G401.6 (cell line): ENCODE measurements around the gene SLC10A7.

Experiments used
- FAIRE-seq: peaks from 2 replicates; lab custom pipeline; 2012; peaks lifted over from hg19 to GRCh38; lab: Jason Lieb, UNC

SLC10A7 gene

DNA sequence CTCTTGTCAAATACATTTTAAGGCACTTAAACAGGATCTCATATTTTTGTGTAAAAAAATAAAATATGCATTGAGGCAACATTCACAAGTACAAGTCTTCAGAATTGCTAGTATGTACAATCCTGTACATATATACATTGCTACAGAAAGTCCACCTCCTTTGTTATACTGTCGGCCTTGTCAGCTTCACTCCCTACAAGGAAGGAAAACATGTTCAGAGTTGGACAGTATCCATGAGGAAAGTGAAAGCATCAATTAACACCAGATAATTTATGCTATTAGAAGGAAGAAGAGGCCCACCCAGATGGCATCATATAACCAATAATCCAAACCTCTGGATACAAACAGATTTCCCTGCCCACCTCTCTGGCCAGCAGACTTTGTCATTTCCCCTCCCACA lies 265.4 kb downstream of the SLC10A7 start:
- no peak for FAIRE-seq

DNA sequence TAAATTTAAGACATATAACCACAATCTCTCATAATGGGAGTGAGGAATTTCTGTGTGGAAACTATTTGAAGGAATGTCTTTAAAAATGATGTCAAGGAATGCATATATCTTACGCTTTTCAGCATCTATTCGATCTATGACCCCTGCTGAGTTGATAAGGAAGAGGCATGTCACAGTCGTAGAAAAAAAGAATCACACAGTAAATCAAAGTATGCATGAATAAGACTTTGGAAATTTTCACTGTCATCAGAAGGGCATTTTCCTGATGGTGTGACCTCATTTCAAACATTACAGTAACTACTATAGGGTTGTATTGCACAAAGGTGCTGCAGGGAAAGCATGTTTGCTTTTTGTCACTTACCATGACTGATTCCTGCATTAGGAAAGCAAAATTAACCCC lies 265.9 kb downstream of the SLC10A7 start:
- FAIRE-seq: no peak

DNA sequence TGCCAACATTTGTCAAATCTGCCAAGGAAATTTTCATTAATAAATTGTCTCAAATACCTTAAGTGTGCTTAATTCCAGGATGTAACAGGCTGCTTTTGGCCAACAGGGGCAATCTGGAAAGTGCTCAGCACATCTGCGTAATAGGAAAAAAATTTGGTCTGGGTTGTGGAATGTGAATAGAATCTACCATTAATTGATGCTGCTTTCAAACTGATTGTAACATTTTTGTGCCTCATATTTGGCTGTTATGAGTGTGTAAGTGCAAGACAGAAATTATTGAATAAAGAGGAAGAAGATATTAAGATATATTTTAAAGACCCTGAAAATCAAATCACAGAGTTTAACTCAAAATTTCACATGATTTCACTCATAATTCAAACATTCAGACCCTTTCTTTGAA lies 266.3 kb downstream of the SLC10A7 start:
- FAIRE-seq: no peak

DNA sequence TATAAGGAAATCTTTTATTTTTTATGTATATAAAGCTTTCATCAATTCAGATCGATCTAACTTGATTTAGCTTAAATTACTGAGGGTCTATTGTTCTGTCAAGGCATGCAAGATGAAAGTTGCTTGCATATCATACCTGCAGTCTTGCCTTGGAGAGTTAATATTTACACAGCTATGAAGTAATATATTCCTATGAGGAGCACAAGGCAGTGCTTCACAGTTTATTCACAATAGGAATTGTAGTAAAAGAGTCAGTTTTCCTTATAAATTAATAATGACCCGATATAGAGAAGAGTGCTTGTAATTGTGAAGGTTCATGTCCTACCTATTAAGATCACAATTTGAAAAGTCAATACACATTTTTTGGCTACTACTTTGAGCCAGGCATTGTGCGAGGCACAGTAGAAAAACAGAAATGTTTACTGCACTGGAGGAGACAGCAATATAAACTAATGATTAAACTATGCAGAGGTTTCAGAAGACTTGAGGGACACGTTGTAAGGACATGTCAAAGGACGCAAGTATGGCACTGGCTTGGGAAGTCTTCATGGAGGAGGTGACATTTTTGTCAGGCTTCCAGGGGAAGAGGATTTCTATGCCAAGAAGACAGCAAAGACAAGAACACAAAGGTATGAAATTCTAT lies 268.6 kb downstream of the SLC10A7 start:
- no peak for FAIRE-seq

DNA sequence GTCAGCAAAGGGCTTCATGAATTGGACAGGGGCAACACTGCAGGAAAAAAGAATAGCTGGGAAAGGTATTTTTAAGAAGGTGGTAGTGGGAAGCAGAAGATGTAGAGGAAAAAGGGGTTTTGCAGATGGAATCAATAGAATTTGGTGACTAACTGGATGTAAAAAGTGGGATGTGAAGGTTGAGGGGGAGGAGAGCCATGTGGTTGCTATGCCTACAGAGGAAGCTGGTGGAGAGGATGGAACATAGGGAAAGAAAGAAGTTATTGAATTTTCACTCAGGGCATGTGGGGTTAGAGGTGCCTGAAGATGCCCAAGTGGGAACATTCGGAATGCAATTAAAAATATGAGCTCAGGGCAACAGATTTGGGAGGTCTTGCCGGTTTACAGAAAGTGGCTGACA lies 274.4 kb downstream of the SLC10A7 start:
- FAIRE-seq: no peak

DNA sequence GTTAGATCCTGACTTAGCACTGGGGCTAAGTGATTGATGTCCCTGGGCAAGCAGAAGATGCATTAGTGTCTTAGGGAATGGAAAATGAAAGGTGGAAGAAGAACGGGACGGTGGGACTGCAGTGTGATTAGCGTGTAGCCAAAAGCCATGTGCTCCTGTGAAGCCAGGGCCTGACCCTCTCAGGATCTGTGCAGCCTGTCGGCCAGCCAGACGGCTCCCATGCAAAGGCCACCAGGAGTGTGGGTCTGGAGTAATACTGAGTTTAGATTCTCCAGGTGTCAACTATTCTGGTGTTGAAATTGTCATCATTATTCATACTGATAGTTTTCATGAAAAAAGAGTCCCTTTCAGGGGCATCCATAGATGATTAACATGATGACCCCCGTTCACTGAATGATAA lies 275.4 kb downstream of the SLC10A7 start:
- FAIRE-seq: no peak

DNA sequence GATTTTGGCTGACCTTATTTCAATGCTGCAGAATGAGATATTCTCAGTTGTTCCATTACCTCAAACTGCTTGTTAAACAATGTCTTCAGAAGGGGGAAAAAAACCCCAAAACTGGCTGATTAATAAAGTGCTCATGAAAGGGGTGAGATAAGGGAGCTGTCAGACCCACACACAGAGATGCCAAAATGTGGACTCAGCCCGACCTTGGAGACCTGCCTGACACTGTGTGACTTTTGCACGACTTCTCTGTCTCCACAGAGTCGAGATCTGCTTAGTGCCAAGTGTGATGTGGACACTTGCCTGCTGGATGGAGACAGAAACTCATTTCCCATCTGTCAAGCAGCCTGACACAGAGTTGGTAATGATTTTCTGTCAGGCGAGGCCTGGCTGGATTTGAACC lies 275.9 kb downstream of the SLC10A7 start:
- no peak for FAIRE-seq

DNA sequence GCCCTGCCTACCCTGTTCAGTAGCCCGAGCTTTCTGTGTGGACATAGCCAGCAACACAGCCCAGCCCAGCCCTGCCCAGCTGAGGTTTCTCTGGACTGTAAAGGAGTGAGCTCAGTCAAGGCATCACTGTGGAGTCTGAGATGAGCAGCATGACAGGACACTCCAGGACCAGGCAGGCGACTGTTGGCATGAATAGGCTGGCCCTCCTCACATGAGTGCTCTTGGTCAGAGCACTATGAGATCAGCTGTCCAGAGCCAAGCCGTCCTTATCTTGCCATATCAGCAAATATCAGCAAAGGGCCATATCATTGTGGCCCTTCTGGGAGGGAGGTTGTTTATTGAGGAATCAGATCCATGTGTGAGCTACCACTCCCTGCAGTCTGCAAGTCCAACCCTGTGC lies 276.5 kb downstream of the SLC10A7 start:
- no peak for FAIRE-seq

DNA sequence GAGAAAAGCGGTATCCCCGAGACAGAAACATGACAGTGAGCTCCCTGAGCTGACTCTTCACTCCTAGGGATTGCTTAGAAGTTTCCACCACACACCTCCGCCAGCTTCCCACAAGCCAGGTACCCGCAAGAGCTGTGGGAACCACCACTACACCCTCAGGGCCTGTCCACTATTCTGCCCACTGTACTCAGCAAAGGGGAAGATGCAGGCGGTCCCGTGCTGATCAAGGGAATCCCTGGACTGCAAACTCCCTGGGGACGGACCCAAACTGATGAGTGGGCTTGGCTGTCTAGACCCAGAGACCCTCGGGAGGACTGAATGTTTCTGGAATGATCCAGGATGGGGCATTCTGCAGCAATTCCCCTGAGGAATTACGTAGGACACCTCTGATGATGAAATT lies 277.2 kb downstream of the SLC10A7 start:
- FAIRE-seq: no peak

DNA sequence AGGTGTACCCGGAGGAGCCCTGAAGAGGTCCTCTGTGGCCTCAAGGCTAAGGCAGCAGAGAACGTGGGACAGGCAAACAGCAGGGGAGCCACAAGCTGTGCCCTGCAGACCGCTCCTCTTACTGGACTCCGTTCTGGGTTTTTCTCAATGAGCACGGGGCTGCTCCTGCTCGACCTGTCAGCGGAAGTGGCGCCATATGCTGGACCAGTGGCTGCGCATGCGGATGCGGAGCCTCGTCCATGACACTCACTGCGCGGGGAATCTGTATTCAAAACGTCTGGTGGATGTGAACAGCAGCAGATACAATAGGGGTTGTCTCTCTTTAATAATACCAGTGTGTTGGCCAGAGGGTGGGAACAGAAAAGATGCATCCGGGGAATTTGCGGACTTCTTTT lies 277.9 kb downstream of the SLC10A7 start:
- no peak for FAIRE-seq

DNA sequence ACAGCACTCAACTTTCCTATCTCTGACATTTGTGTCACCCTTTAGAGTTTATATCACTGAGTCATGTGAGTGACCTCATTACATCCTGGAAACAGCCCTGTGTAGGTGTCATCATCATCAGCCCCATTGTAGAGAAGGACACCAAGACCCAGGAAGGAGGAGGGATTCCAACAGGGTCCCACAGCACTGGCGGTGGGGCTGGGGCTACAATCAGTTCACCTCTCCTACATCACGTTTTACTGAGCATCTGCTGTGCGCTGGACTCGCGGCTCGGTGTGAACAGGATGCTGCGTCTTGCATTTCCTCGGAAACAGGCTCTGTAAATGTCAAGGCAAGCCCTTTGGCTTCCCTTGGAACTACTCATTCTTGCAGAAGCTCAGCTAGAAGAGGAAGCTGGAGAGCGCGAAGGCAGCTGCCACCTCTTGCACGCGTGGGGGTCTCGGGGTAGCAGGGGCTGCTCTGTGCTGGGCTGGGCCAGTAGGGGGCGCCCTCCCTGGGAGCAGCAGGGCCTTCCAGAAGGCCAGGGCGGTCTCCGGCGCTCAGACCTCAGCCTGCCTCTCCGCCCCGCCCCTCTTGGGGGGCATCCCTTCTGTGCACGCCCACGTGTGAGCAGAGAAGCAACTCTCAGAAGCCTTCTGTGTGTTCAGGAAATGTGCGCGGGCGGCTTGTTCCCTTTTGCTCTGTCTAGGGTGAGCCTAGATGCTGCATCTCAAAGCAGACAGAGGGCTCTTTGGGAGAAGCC lies 278.4 kb downstream of the SLC10A7 start:
- no peak for FAIRE-seq

DNA sequence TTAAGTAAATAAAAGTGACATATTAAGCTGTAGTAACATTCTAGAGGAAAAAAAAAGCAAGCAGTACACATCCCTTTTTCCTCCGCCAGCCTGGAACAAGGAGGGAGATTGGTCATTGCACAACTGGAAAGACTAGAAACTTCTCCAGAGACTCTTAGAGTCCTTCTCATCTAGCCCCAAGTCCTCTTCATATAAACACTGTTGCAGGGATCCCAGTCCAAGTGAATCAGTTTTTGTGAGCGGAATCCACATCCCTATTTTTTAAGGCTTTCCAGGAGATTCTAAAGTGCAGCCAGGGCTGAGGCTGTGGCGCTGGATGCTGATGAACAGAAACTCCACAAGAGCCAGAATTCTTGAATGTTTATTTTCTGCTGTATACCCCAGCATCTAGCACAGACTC lies 283.6 kb downstream of the SLC10A7 start:
- FAIRE-seq: no peak

DNA sequence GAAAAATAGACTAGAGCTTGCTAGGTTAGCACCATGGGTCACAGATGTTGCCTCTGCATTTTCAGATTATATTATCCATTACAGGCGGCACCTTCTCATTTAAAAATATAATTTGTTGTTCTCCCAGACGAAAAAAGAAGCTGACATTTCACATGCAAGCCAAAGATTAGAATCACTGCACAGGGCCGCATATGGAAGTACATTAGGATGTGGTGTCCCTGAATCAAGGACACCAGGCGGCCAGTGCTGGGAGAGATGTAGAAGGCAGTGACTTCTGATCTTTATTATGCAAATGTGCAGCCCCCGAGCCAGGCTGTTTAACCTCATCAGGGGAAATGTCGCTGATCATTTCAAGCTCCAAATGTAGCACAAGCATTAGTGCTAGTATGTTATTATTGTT lies 284.6 kb downstream of the SLC10A7 start:
- no peak for FAIRE-seq

DNA sequence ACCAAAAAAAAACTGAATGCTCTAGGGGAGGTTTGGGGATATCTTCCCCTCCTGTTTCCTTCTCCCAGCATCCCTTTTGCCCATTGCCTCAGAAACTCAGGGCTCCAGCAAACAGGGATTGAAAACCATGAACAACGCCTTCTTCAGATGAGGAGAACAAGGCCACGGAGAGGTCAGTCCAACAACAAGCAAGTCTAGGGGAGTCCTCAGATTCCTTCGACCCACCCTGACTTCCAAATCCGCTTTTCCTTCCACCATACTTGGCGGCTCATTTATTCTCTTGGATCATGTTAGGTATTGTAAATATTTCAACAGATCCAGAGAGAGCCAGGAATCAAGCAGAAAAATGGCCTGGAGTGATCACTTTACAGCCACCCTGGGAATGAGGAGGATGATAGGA lies 285.5 kb downstream of the SLC10A7 start:
- FAIRE-seq: no peak

DNA sequence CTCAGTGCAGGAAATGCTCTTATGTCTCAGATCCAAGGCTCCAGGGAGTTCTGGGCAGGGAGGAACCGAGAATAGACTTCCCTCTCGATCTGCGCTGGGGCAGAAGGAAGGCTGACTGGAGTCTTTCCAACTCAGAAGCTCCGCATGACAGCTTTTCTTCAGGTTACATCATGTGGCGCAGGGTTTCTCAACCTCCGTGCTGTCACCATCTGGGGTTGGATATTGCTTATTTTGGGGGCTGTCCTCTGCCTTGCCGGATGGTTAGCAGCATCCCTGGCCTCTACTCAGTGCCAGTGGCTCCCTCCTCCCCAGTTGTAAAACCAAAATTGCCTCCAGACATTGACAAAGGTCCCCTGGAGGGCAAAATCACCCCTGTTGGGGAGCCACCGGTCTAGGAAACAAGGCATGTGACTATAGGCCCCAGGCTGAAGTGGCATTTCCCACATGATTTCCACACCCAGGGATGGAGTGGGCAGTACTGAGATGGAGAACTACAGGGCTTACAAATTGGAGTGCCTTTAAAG lies 286.0 kb downstream of the SLC10A7 start:
- no peak for FAIRE-seq

DNA sequence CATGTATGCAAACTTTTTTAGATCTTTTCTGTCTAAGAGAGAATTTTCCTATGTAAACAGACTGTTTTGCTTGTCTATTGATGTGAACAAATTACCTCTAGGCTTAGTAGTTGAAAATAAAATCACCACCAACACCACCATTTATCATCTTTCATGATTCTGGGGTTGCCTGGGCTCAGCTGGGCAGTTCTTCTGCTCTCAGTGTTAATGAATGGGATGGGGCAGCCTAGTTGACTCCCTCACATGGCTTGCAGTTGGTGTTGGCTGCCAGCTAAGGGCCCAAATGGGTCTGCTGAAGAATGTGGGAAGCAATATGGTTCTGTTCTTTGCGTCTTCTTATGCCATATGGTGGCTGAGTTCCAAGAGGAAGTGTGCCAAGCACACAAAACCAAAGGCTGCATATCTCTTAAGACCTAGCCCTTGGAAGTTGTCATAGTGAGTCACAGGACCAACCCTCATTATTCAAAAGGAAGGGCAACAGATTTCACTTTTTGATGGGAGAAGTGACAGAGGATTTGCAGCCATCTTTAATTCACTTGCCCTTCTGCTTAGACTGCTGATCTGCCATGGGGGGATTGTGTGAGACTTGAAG lies 289.5 kb downstream of the SLC10A7 start:
- FAIRE-seq: no peak

DNA sequence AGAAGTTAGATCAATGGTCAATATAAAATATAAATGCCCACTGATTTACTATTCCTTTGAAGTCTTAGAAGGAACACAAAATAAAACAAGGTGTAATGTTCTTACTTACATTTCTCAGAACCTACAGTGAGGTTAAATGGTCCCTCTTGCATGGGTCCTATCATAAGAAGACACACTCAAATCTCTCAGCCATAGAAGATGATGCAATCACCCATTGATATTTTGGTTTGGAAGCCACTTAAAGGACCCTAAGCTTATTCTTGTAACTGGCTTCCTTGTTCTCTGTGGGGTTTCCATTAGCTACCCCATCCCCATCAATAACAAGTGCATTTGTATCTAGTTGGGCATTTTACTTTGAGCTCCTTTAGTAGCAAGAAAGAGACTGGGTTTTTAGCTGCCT lies 292.3 kb downstream of the SLC10A7 start:
- no peak for FAIRE-seq

DNA sequence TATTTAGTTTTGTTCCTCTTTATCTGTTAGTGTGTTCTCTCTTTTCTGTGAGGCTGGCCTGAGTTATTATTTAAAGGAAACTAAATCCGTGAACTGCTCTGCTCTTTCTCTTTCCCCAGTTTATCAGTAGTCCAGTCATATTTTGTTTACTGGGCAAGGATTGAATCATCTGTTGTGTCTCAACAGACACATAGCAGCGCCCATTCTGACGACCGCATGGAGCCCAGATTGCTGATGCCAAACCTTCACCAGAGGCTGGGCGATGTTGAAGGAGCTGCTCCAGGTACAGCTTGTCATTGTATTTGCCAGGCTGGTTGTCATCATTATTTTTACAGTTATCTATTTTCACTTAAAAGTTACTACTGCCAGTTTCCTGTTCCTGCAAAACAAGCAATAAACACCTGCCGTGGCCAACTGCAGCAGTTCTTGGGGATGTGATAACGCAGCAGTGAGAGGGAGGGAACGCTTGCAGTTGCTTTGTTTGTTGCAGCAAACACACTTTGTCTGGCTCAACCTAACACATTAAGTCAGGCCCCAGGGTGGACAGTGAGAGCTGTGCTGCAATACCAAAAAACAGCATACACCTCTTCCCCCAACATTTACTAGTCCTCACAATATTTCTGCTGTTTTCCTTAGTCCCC lies 297.3 kb downstream of the SLC10A7 start:
- FAIRE-seq: no peak

DNA sequence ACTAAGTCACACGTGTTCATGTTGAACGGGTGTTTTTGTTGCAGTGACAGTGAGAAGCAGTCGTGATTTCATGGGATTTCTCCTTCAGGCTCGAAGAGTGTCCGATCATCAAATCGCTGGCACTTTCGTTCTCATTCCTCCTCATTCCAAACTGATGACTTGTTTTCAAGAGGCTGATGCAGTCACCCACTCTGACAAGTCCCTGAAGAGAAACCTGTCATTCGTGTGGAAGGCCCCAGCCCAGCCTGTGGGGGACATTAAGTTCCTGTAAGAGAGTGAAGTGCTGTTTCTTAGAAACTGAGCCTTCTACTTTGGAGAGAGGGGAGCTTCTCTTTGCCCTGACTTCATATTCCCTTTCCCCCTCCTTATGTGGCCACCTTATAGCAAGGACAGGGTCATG lies 299.4 kb downstream of the SLC10A7 start:
- no peak for FAIRE-seq

DNA sequence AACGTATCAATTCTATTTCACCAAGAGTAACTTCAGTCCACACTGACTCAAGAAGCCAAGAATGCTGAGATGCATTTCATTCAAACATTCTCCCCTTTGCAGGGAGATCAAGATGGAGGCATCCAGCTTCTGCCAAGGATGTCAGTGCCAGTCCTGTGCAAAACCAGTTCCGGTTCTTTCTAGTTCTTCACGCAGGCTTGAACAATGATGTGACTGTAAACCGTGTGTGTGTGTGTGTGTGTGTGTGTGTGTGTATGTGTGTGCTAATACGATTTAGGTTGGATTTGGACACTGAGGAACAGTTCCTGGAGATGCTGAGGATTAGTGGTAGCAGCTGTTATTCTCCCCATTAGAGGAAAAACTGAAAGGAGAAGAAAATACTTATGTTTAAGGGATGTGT lies 307.5 kb downstream of the SLC10A7 start, which contains the start of gene REELD1:
REELD1 (plus strand) TSS at position 301 of the 400 bp plus-strand sequence. CDS start 2,415 bp downstream, outside the sequence.
- no peak for FAIRE-seq

DNA sequence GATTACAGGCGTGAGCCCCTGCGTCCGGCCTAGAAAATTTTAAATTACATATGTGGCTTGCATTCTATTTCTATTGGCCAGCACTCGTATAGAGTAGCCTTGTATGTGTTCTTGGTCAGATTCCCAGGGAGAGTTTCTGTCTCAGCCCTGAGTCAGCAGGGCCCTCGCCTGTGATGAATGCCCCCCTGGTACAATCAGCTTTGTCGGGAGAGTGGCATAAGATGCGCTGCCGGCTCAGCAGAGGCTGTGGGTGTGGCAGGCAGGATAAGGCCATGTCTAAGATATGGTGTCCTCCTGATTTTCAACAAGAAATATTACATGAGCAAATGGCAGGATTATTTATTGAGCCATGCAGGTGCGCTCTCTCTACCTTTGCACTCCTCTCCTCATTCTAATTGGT lies 309.0 kb downstream of the SLC10A7 start:
- FAIRE-seq: no peak

DNA sequence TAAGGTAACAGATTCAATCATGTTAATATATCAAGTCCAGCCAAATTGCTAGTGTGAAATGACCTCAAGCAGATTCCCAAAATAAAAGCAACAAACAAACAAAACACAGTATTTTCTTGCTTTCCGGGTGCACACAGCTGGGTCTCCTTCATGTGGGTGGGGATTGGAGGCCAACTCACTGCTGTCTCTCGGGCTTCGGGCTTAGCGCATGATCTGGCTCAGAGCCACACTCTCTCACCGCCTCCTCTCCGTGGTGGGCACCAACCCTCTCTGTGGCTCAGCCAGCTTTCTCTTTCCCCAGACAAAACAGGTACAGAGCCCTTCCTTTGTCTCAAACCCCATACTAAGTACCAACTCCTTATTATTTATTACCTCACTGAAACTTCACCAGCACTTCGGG lies 310.3 kb downstream of the SLC10A7 start:
- no peak for FAIRE-seq

DNA sequence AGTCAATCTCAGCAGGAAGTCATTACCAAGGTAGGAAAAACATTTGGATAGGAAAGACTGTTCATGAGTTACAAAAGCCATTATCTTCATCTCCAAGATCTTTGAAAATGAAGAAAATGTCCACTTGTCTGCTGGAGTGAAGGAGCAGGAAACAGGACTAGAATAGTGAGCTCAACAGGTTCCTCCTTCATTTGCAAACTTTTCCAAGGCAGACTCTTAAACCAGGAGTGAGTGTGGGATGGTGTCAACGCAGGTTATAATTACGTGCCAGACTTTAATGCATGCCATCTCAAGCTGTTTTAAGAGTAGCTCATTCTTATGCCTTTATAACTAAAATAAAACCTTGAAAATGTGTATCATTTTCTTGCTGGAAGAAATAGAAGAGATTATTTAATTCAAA lies 310.9 kb downstream of the SLC10A7 start:
- no peak for FAIRE-seq
